Renal cortex interstitium (tissue), 11 donors: ENCODE measurements around the gene KRT33B. TPM values are rescaled to one million over a fixed set of nuclear protein-coding genes. Genes with fewer than 3 reads are reported as not detected.
"Not testable (repeated sequence)": the region's sequence is repeated elsewhere in the genome, so short reads cannot be mapped to it uniquely, and the experiment has no call there.

Experiments
- DNase-seq, 11 donors: peaks; one replicate each; pipeline ENCODE4 v3.0.0-alpha.2; 2013; ENCODE audit warnings: low read depth in 9 of 11, low spot score in 4 of 11; ENCODE audit errors: extremely low read depth in 1 of 11
- polyA plus RNA-seq, 3 donors: library from polyadenylated mRNA; unstranded; fragments of 120-200 nt; gene quantifications; one replicate each; pipeline ENCODE4 v1.2.1, GENCODE V29; 2013; ENCODE audit not compliant: insufficient read length in 3 of 3

The KRT33B gene
- polyA plus RNA-seq, 3 donors: not detected

- no peak for DNase-seq
Measured at GRCh38 chr17:41352597-41353366, 16.8 kb downstream of the KRT33B start.

- DNase-seq: no peak
Measured at GRCh38 chr17:41351177-41351576, 18.4 kb downstream of the KRT33B start.

- not testable (repeated sequence) for DNase-seq
Measured at GRCh38 chr17:41350381-41350878, 19.2 kb downstream of the KRT33B start, which contains the start of gene KRT33A. Gene KRT33A, minus strand, starts transcription at chr17:41350828. Its CDS starts 61 bp downstream, at chr17:41350767.

- DNase-seq: no peak
Measured at GRCh38 chr17:41347869-41348760, 21.5 kb downstream of the KRT33B start.

- DNase-seq: not testable (repeated sequence)
Measured at GRCh38 chr17:41346421-41346820, 23.2 kb downstream of the KRT33B start.

- DNase-seq: no peak
Measured at GRCh38 chr17:41345992-41346391, 23.6 kb downstream of the KRT33B start.

GRCh38 chr17:41343029-41343428, 26.6 kb downstream of the KRT33B start:
- DNase-seq: peak in 5 of 11 donors; percentile 29 to 58 (median 35)

- no peak for DNase-seq
Measured at GRCh38 chr17:41340934-41341861, 28.4 kb downstream of the KRT33B start.

GRCh38 chr17:41340494-41340893, 29.1 kb downstream of the KRT33B start:
- peak in 4 of 11 donors; percentile 31 to 61 (median 52) for DNase-seq

- DNase-seq: no peak
Measured at GRCh38 chr17:41339571-41340172, 29.9 kb downstream of the KRT33B start.

- DNase-seq: no peak
Measured at GRCh38 chr17:41338961-41339485, 30.6 kb downstream of the KRT33B start.

- no peak for DNase-seq
Measured at GRCh38 chr17:41335747-41336146, 33.9 kb downstream of the KRT33B start.

- DNase-seq: no peak
Measured at GRCh38 chr17:41334385-41335305, 35.0 kb downstream of the KRT33B start.

- DNase-seq: no peak
Measured at GRCh38 chr17:41333836-41334235, 35.8 kb downstream of the KRT33B start.

- DNase-seq: no peak
Measured at GRCh38 chr17:41333098-41333497, 36.5 kb downstream of the KRT33B start.

GRCh38 chr17:41332239-41332638, 37.4 kb downstream of the KRT33B start:
- no peak for DNase-seq

- DNase-seq: no peak
Measured at GRCh38 chr17:41331606-41332005, 38.0 kb downstream of the KRT33B start.
